GM12878 (cell line): ENCODE results near the gene DCAF8. TPM values are rescaled to one million over a fixed set of nuclear protein-coding genes. Genes with fewer than 3 reads are reported as not detected.

ENCODE experiments used
- ATAC-seq: fragments of 200-7000 bp; cut with Tn5 transposase; 3 replicates; pipeline ENCODE4 v1.9.1; 2020; ENCODE audit warnings: mild to moderate bottlenecking, moderate library complexity
- BruUV-seq: library from RNA; stranded (reverse); fragments of 400-500 nt; replicated peaks from 2 replicates; lab custom pipeline; 2021; lab: Mats Ljungman, UMichigan
- CTCF ChIA-PET: fragments of 300-600 bp; sonication (Branson Sonifier 250); formaldehyde crosslinking; extraction: SDS; loops from one replicate; lab custom pipeline; 2021; ENCODE audit warnings: inconsistent platforms; lab: Yijun Ruan, JAX
- POLR2A ChIA-PET: fragments of 350-600 bp; formaldehyde crosslinking; extraction: SDS; loops from one replicate; lab custom pipeline; 2021; ENCODE audit warnings: inconsistent platforms; lab: Charles Lee
- RAD21 ChIA-PET: fragments of 300-600 bp; sonication (Branson Sonifier 250); formaldehyde crosslinking; loops from one replicate; lab custom pipeline; 2023; ENCODE audit warnings: antibody characterized with exemption; ENCODE audit not compliant: unreplicated experiment; lab: Charles Lee
- SMC1A ChIA-PET: fragments of 300-600 bp; sonication (Branson Sonifier 250); formaldehyde crosslinking; loops from one replicate; lab custom pipeline; 2023; ENCODE audit not compliant: unreplicated experiment, uncharacterized antibody; lab: Charles Lee
- DNase-seq: peaks from one replicate; pipeline ENCODE4 v3.0.0-alpha.2; 2011; ENCODE audit warnings: low read depth, low spot score
- FAIRE-seq: peaks from 3 replicates; lab custom pipeline; 2011; peaks lifted over from hg19 to GRCh38; lab: Jason Lieb, UNC
- H2AFZ ChIP-seq: 2 replicates; pipeline ENCODE4 v1.6.0; 2011; ENCODE audit warnings: low read depth, low read length, control low read depth; ENCODE audit not compliant: control insufficient read depth
- H3K27ac ChIP-seq: 2 replicates; pipeline ENCODE4 v1.5.1; 2011; ENCODE audit warnings: control low read depth; ENCODE audit not compliant: control insufficient read depth, insufficient read depth
- H3K27me3 ChIP-seq, 2 experiments: replicated peaks in 1 of 2; 2 replicates each; pipeline versions ENCODE4 v1.6.0 to v1.6.1; 2011; ENCODE audit warnings: low read length in 1 of 2; ENCODE audit not compliant: control insufficient read depth in 2 of 2, insufficient read depth in 2 of 2
- H3K36me3 ChIP-seq, 2 experiments: 2 replicates each; pipeline ENCODE4 v1.5.1; 2011; ENCODE audit warnings: low read length in 1 of 2; ENCODE audit not compliant: control insufficient read depth in 2 of 2, insufficient read depth in 2 of 2
- H3K4me1 ChIP-seq: 2 replicates; pipeline ENCODE4 v1.6.1; 2011; ENCODE audit warnings: mild to moderate bottlenecking, low read length, moderate library complexity, mixed read lengths; ENCODE audit not compliant: control insufficient read depth, insufficient read depth
- H3K4me2 ChIP-seq: 2 replicates; pipeline ENCODE4 v1.6.0; 2011; ENCODE audit warnings: control low read depth; ENCODE audit not compliant: control insufficient read depth, insufficient read depth
- H3K4me3 ChIP-seq: fragments of 200-600 bp; sonication (generic); 2 replicates; pipeline ENCODE4 v1.5.1; 2016
- H3K79me2 ChIP-seq: 2 replicates; pipeline ENCODE4 v1.6.0; 2011; ENCODE audit warnings: low read length; ENCODE audit not compliant: control insufficient read depth, insufficient read depth
- H3K9ac ChIP-seq: 2 replicates; pipeline ENCODE4 v1.8.0; 2011; ENCODE audit warnings: low read length, control low read depth, mixed read lengths; ENCODE audit not compliant: control insufficient read depth, insufficient read depth
- H3K9me3 ChIP-seq: replicated peaks from 3 replicates; pipeline ENCODE4 v1.5.1; 2011; ENCODE audit warnings: mild to moderate bottlenecking, low read length; ENCODE audit not compliant: control insufficient read depth, insufficient read depth
- H4K20me1 ChIP-seq: 2 replicates; pipeline ENCODE4 v1.6.0; 2011; ENCODE audit not compliant: control insufficient read depth, insufficient read depth
- ATF3 ChIP-seq: IDR thresholded peaks from 2 replicates; pipeline ENCODE4 v1.6.1; 2011; ENCODE audit warnings: low read depth, mild to moderate bottlenecking, low read length, moderate library complexity, borderline replicate concordance; ENCODE audit errors: extremely low read depth
- E2F8 ChIP-seq: fragments of 450-650 bp; IDR thresholded peaks from 2 replicates; pipeline ENCODE4 v1.6.1; 2018; ENCODE audit warnings: mild to moderate bottlenecking, low read depth, moderate library complexity; ENCODE audit not compliant: partially characterized antibody
- FOXK2 ChIP-seq: fragments of 450-650 bp; IDR thresholded peaks from 2 replicates; pipeline ENCODE4 v1.6.1; 2017; ENCODE audit warnings: mild to moderate bottlenecking, moderate library complexity
- HSF1 ChIP-seq: fragments of 150-350 bp; IDR thresholded peaks from 2 replicates; pipeline ENCODE4 v1.6.1; 2014; ENCODE audit warnings: mild to moderate bottlenecking, low read depth, low read length
- IRF3 ChIP-seq: fragments of 450-650 bp; IDR thresholded peaks from 2 replicates; pipeline ENCODE4 v1.6.1; 2014; ENCODE audit warnings: mild to moderate bottlenecking
- IRF4 ChIP-seq: IDR thresholded peaks from 2 replicates; pipeline ENCODE4 v1.6.1; 2011; ENCODE audit warnings: low read depth, low read length
- KLF5 ChIP-seq: fragments of 450-650 bp; IDR thresholded peaks from 2 replicates; pipeline ENCODE4 v1.6.1; 2014; ENCODE audit warnings: mild to moderate bottlenecking; ENCODE audit not compliant: partially characterized antibody
- LARP7 ChIP-seq: fragments of 450-650 bp; IDR thresholded peaks from 2 replicates; pipeline ENCODE4 v1.6.1; 2017; ENCODE audit warnings: mild to moderate bottlenecking
- MXI1 ChIP-seq: fragments of 150-350 bp; IDR thresholded peaks from 2 replicates; pipeline ENCODE4 v1.6.1; 2011; ENCODE audit warnings: low read depth, mild to moderate bottlenecking, inconsistent platforms, low read length, improper control_type of control experiment
- NFIC ChIP-seq: IDR thresholded peaks from 2 replicates; pipeline ENCODE4 v1.6.1; 2012; ENCODE audit warnings: low read depth, mild to moderate bottlenecking, inconsistent platforms, low read length, moderate library complexity
- POLR2AphosphoS5 ChIP-seq: IDR thresholded peaks from 2 replicates; pipeline ENCODE4 v1.6.1; 2011; ENCODE audit warnings: mild to moderate bottlenecking, low read length, inconsistent platforms
- RELB ChIP-seq: fragments of 450-650 bp; IDR thresholded peaks from 2 replicates; pipeline ENCODE4 v1.6.1; 2017; ENCODE audit warnings: low read depth, mild to moderate bottlenecking, moderate library complexity
- SIN3A ChIP-seq: IDR thresholded peaks from 2 replicates; pipeline ENCODE4 v1.6.1; 2012; ENCODE audit warnings: low read depth, low read length, improper control_type of control experiment
- SMAD5 ChIP-seq: IDR thresholded peaks from 2 replicates; pipeline ENCODE4 v1.6.1; 2016; ENCODE audit warnings: antibody characterized with exemption, low read depth
- TCF12 ChIP-seq: IDR thresholded peaks from 2 replicates; pipeline ENCODE4 v1.6.1; 2011; ENCODE audit warnings: low read depth, mild to moderate bottlenecking, low read length
- TCF7 ChIP-seq: IDR thresholded peaks from 2 replicates; pipeline ENCODE4 v1.6.1; 2014; ENCODE audit warnings: antibody characterized with exemption, borderline replicate concordance
- YY1 ChIP-seq: IDR thresholded peaks from 2 replicates; pipeline ENCODE4 v1.6.1; 2011; ENCODE audit warnings: low read depth, mild to moderate bottlenecking, low read length
- ZSCAN29 ChIP-seq: fragments of 450-650 bp; IDR thresholded peaks from 2 replicates; pipeline ENCODE4 v1.6.1; 2017; ENCODE audit warnings: mild to moderate bottlenecking, moderate library complexity
- ZZZ3 ChIP-seq: IDR thresholded peaks from 2 replicates; pipeline ENCODE4 v1.6.1; 2011; ENCODE audit warnings: low read depth; ENCODE audit not compliant: control insufficient read depth, insufficient read length
- WGBS: methylation state at CpG from one replicate; pipeline ENCODE4 v1.1.6; 2016; ENCODE audit warnings: low lambda C conversion rate; ENCODE audit not compliant: insufficient replicate concordance, insufficient coverage; ENCODE audit errors: missing lambda C conversion rate; 5-methylcytosine and 5-hydroxymethylcytosine counted together
- in situ Hi-C: fragments of 300-500 bp; cut with MboI; formaldehyde crosslinking; loops from 9 replicates; pipeline ENCODE4 v1.14.3; 2018; ENCODE audit warnings: mixed read lengths
- intact Hi-C: fragments of 100-400 bp; cut with micrococcal nuclease; formaldehyde crosslinking; loops from one replicate; pipeline ENCODE4 v1.14.2; 2022; ENCODE audit not compliant: unreplicated experiment
- polyA plus RNA-seq, 11 experiments: library from polyadenylated mRNA; depleted of rRNA in 4 of 11; unstranded in 6 of 11; stranded (reverse) in 5 of 11; fragments of >200 nt; fragmentation: Nextera tagmentation in 4 of 11; fragmentation: Illumina TruSeq in 1 of 11; extraction: Ambion mirVana in 4 of 11; extraction: Trizol in 1 of 11; gene quantifications; 1 replicate in 1 of 11; 2 replicates in 10 of 11; pipeline versions ENCODE4 v1.2.1 to v1.2.3, GENCODE V29; 2011 to 2016; ENCODE audit warnings: inconsistent platforms in 2 of 11, missing spikeins in 2 of 11, low read depth in 1 of 11
- total RNA-seq, 4 experiments: library from RNA; depleted of rRNA in 3 of 4; stranded (reverse); fragments of >200 nt in 3 of 4; fragmentation: Illumina TruSeq in 1 of 4; extraction: Trizol in 1 of 4; gene quantifications; 2 replicates each; pipeline versions ENCODE4 v1.2.1 to v1.2.3, GENCODE V29; 2013 to 2021

DCAF8 gene
- total and polyA plus RNA-seq, 10 of the 15 experiments (the other 5 are each of a cell fraction or from before 2014, with no cell fraction given), result 10.4 to 152 (median 84.6) TPM

- Histone ChIP-seq H3K27ac (peak overlapping the region; percentile 22), H3K4me2 (no peak overlapping the region), H3K27me3 (no peaks in the 10 kb centered on the region), H3K36me3 (peaks cover 9 to 27% of the 10 kb centered on the region in 2 experiments), H3K79me2 (no peaks in the 10 kb centered on the region; the same call in 1 of the 2 replicates), H2AFZ (no peak overlapping the region), H3K9ac (no peak overlapping the region), H4K20me1 (no peaks in the 10 kb centered on the region), H3K9me3 (no peaks in the 10 kb centered on the region), H3K4me3 (no peak overlapping the region), H3K4me1 (peaks cover 4% of the 10 kb centered on the region; the same call in 1 of the 2 replicates)
- no peak for DNase-seq
- no TSS peak for BruUV-seq
- ChIA-PET CTCF (interaction anchor here (1.1 to 7.2 kb wide), 8 partner anchors 15 to 191 kb away, joined by 3 to 116 read pairs (median 6); no protein-coding TSS in a partner anchor), RAD21 (interaction anchor here (1.5 to 6.3 kb wide), 3 partner anchors 14 to 54 kb away, joined by 6 to 31 read pairs (median 6); no protein-coding TSS in a partner anchor), SMC1A (interaction anchor here (1.4 to 5.8 kb wide), 3 partner anchors 9 to 45 kb away, joined by 5 to 19 read pairs (median 18); no protein-coding TSS in a partner anchor), POLR2A (no interaction called here)
- intact Hi-C loops, result no loop called here
- no peak for ATAC-seq
- 98% methylated on average over 2 of the region's 2 CpGs for WGBS
- in situ Hi-C loops, result no loop called here
- no peak for TF ChIP-seq E2F8
- TF ChIP-seq SMAD5, result no peak
- no peak for TF ChIP-seq LARP7
- TF ChIP-seq TCF7, result no peak
- no peak for TF ChIP-seq KLF5
- TF ChIP-seq POLR2AphosphoS5, result no peak
- no peak for TF ChIP-seq MXI1
- no peak for TF ChIP-seq NFIC
- TF ChIP-seq SIN3A, result no peak
- TF ChIP-seq RELB, result no peak
- TF ChIP-seq TCF12, result no peak
- no peak for TF ChIP-seq ZSCAN29
- TF ChIP-seq IRF4, result no peak
- no peak for TF ChIP-seq ATF3
- no peak for TF ChIP-seq YY1
- no peak for TF ChIP-seq ZZZ3
- no peak for TF ChIP-seq HSF1
- TF ChIP-seq FOXK2, result no peak
- TF ChIP-seq IRF3, result no peak
- FAIRE-seq, result no peak
These were observed 24.8 kb downstream of the DCAF8 start for GRCh38 chr1:160237558-160237957.
